LNCaP clone FGC (cell line): ENCODE measurements around the gene IDH3B.
"Not testable (repeated sequence)": the region's sequence is repeated elsewhere in the genome, so short reads cannot be mapped to it uniquely, and the experiment has no call there.

Experiments
- DNase-seq: peaks from one replicate; pipeline ENCODE4 v3.0.0-alpha.2; 2011; ENCODE audit warnings: low read depth
- H3K4me3 ChIP-seq: 2 replicates; pipeline ENCODE4 v1.5.1; 2011; ENCODE audit warnings: mild to moderate bottlenecking, low read depth, low read length, control low read depth
- CTCF ChIP-seq: IDR thresholded peaks from 2 replicates; pipeline ENCODE4 v1.5.1; 2012; ENCODE audit warnings: mild to moderate bottlenecking; ENCODE audit not compliant: control insufficient read depth, insufficient read depth; ENCODE audit errors: extremely low read depth

The IDH3B gene

GRCh38 chr20:2690718-2691117 is 26.7 kb upstream of the IDH3B start:
- no peak for TF ChIP-seq CTCF
- H3K4me3 ChIP-seq = no peak overlapping the region
- DNase-seq = no peak

GRCh38 chr20:2690213-2690612 is 26.2 kb upstream of the IDH3B start:
- no peak overlapping the region for H3K4me3 ChIP-seq
- no peak for TF ChIP-seq CTCF

GRCh38 chr20:2688041-2688591 is 24.1 kb upstream of the IDH3B start:
- H3K4me3 ChIP-seq = no peak overlapping the region
- peak; percentile 53 for TF ChIP-seq CTCF
- no peak for DNase-seq

More at GRCh38 chr20:2690213-2690612, 26.2 kb upstream of the IDH3B start:
- no peak for DNase-seq

GRCh38 chr20:2687514-2687913 is 23.5 kb upstream of the IDH3B start:
- no peak for TF ChIP-seq CTCF
- H3K4me3 ChIP-seq = no peak overlapping the region
- DNase-seq = no peak

- H3K4me3 ChIP-seq, DNase-seq: not testable (repeated sequence)
Measured at GRCh38 chr20:2684817-2685216, 20.8 kb upstream of the IDH3B start.

GRCh38 chr20:2682040-2682439 is 18.0 kb upstream of the IDH3B start:
- H3K4me3 ChIP-seq, DNase-seq: not testable (repeated sequence)

GRCh38 chr20:2680046-2680445 is 16.0 kb upstream of the IDH3B start:
- no peak for DNase-seq
- TF ChIP-seq CTCF = no peak
- no peak overlapping the region for H3K4me3 ChIP-seq

GRCh38 chr20:2673453-2673852 is 9.4 kb upstream of the IDH3B start:
- DNase-seq = no peak
- no peak overlapping the region for H3K4me3 ChIP-seq
- no peak for TF ChIP-seq CTCF
